HG03280 (cell line): ENCODE data around the gene SLC1A1.

ENCODE experiments used
- ATAC-seq: cut with Tn5 transposase; IDR thresholded peaks from one replicate; pipeline ENCODE4 v1.9.1; 2021; ENCODE audit warnings: mild to moderate bottlenecking, moderate library complexity; ENCODE audit not compliant: unreplicated experiment

Gene SLC1A1

GRCh38 chr9:4614627-4615026 lies 124.4 kb downstream of the SLC1A1 start:
- no peak for ATAC-seq

- no peak for ATAC-seq
Observed at GRCh38 chr9:4615251-4615650, 125.0 kb downstream of the SLC1A1 start.

GRCh38 chr9:4615778-4616177 lies 125.5 kb downstream of the SLC1A1 start:
- no peak for ATAC-seq

GRCh38 chr9:4617752-4618151 lies 127.5 kb downstream of the SLC1A1 start:
- ATAC-seq: no peak

GRCh38 chr9:4618700-4619099 lies 128.4 kb downstream of the SLC1A1 start:
- ATAC-seq: no peak

- ATAC-seq: no peak
Observed at GRCh38 chr9:4620057-4620765, 129.9 kb downstream of the SLC1A1 start.

GRCh38 chr9:4620881-4621555 lies 130.8 kb downstream of the SLC1A1 start:
- ATAC-seq: no peak

GRCh38 chr9:4622016-4622415 lies 131.7 kb downstream of the SLC1A1 start:
- no peak for ATAC-seq

GRCh38 chr9:4630836-4631235 lies 140.6 kb downstream of the SLC1A1 start:
- ATAC-seq: no peak
